A549 (cell line): ENCODE data around the gene SIX2.

Source experiments
- EHMT2 ChIP-seq: fragments of 200-600 bp; sonication (generic); IDR thresholded peaks from 2 replicates; pipeline ENCODE4 v1.6.1; 2016; ENCODE audit warnings: antibody characterized with exemption, low read depth, mild to moderate bottlenecking, moderate library complexity
- EP300 ChIP-seq, 2 experiments: fragments of >200 bp; sonication (Bioruptor Twin); formaldehyde crosslinking; IDR thresholded peaks; 2 replicates in 1 of 2; 3 replicates in 1 of 2; pipeline ENCODE4 v1.6.1; 2016 to 2017
- FOSL2 ChIP-seq, 2 experiments: fragments of 450-650 bp in 1 of 2; fragments of >200 bp in 1 of 2; sonication (Bioruptor Twin) in 1 of 2; formaldehyde crosslinking; IDR thresholded peaks; 2 replicates each; pipeline versions ENCODE4 v1.5.0 to v1.6.1; 2016 to 2020; ENCODE audit warnings: mild to moderate bottlenecking in 1 of 2, moderate library complexity in 1 of 2
- HDAC2 ChIP-seq: fragments of 200-600 bp; sonication (generic); IDR thresholded peaks from 2 replicates; pipeline ENCODE4 v1.6.1; 2016
- HOXB13 ChIP-seq: fragments of 250-450 bp; sonication (Bioruptor Pico); IDR thresholded peaks from 2 replicates; pipeline ENCODE4 v1.5.0; 2020; ENCODE audit warnings: low read depth, mild to moderate bottlenecking, moderate library complexity
- NR3C1 ChIP-seq: fragments of >200 bp; sonication (Bioruptor Twin); formaldehyde crosslinking; IDR thresholded peaks from 3 replicates; pipeline ENCODE4 v1.6.1; 2017
- POLR2A ChIP-seq: IDR thresholded peaks from 2 replicates; pipeline ENCODE4 v1.6.1; 2012; ENCODE audit warnings: mild to moderate bottlenecking, low read length
- ZC3H11A ChIP-seq: fragments of 450-650 bp; IDR thresholded peaks from 2 replicates; pipeline ENCODE4 v1.6.1; 2014; ENCODE audit warnings: antibody characterized with exemption, mild to moderate bottlenecking
- TF ChIP-seq, protein P1 (sequence below): fragments of 200-600 bp; sonication (generic); IDR thresholded peaks from 2 replicates; pipeline ENCODE4 v1.6.1; 2016; ENCODE audit warnings: antibody characterized with exemption, mild to moderate bottlenecking, moderate library complexity
- TF ChIP-seq, protein P2 (sequence below): fragments of >200 bp; sonication (Bioruptor Twin); formaldehyde crosslinking; IDR thresholded peaks from 3 replicates; pipeline ENCODE4 v1.5.1; 2016

DNA sequence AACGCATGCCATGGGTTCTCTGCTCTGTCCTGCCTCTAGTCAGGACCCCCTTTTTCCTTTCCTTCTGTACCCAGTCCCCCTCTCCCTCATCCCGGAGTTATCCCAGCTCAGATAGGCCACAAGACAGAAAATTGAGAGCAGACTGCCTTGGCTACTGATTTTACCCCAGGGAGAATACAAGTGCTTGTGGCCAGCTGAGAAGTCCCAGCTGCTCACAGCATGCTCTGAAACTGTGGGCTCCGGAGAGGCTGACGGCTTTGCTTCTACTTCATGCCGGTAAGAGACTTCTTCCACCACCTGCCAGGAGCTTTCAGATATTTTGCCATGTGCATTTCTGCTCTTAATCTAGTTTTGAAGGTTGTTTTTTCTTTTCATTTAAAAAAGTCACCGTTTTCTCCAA, 20.0 kb upstream of the SIX2 start:
- TF ChIP-seq NR3C1, result no peak
- TF ChIP-seq HDAC2, result no peak
- TF ChIP-seq, protein P1, sequence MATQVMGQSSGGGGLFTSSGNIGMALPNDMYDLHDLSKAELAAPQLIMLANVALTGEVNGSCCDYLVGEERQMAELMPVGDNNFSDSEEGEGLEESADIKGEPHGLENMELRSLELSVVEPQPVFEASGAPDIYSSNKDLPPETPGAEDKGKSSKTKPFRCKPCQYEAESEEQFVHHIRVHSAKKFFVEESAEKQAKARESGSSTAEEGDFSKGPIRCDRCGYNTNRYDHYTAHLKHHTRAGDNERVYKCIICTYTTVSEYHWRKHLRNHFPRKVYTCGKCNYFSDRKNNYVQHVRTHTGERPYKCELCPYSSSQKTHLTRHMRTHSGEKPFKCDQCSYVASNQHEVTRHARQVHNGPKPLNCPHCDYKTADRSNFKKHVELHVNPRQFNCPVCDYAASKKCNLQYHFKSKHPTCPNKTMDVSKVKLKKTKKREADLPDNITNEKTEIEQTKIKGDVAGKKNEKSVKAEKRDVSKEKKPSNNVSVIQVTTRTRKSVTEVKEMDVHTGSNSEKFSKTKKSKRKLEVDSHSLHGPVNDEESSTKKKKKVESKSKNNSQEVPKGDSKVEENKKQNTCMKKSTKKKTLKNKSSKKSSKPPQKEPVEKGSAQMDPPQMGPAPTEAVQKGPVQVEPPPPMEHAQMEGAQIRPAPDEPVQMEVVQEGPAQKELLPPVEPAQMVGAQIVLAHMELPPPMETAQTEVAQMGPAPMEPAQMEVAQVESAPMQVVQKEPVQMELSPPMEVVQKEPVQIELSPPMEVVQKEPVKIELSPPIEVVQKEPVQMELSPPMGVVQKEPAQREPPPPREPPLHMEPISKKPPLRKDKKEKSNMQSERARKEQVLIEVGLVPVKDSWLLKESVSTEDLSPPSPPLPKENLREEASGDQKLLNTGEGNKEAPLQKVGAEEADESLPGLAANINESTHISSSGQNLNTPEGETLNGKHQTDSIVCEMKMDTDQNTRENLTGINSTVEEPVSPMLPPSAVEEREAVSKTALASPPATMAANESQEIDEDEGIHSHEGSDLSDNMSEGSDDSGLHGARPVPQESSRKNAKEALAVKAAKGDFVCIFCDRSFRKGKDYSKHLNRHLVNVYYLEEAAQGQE, result no peak
- TF ChIP-seq ZC3H11A, result no peak
- no peak for TF ChIP-seq EP300 (IDR thresholded peaks at IDR 0.05)
- TF ChIP-seq, protein P2, sequence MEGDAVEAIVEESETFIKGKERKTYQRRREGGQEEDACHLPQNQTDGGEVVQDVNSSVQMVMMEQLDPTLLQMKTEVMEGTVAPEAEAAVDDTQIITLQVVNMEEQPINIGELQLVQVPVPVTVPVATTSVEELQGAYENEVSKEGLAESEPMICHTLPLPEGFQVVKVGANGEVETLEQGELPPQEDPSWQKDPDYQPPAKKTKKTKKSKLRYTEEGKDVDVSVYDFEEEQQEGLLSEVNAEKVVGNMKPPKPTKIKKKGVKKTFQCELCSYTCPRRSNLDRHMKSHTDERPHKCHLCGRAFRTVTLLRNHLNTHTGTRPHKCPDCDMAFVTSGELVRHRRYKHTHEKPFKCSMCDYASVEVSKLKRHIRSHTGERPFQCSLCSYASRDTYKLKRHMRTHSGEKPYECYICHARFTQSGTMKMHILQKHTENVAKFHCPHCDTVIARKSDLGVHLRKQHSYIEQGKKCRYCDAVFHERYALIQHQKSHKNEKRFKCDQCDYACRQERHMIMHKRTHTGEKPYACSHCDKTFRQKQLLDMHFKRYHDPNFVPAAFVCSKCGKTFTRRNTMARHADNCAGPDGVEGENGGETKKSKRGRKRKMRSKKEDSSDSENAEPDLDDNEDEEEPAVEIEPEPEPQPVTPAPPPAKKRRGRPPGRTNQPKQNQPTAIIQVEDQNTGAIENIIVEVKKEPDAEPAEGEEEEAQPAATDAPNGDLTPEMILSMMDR, result no peak
- no peak for TF ChIP-seq POLR2A
- no peak for TF ChIP-seq EHMT2
- TF ChIP-seq HOXB13, result no peak
- no peak for TF ChIP-seq FOSL2 (IDR thresholded peaks at IDR 0.05)
- no peak for TF ChIP-seq FOSL2 (CRISPR knock-in tag; IDR thresholded peaks at IDR 0.05)
